ENCODE results near the gene TTLL13. TPM values are rescaled to one million over a fixed set of nuclear protein-coding genes. Genes with fewer than 3 reads are reported as not detected.

TTLL13 gene
- total and polyA plus RNA-seq, 9 of the 15 experiments (the other 6 are each of a cell fraction or from before 2014, with no cell fraction given) = 0.05 to 0.24 (median 0.11) TPM; not detected in 1

- Histone ChIP-seq H3K36me3 (ENCODE audit: control insufficient read depth, insufficient read depth, low read length) (peaks cover 69% of the 10 kb centered on the region; the same call in 2 of the 3 replicates), H3K4me3 (no peak overlapping the region), H3K4me1 (replicated peaks in 1 of 2; ENCODE audit: control insufficient read depth in 2 of 2, insufficient read depth in 2 of 2, low read length in 2 of 2) (peaks cover 10 to 40% of the 10 kb centered on the region in 2 experiments; a peak in 4 of 5 replicates), H3K9me1 (ENCODE audit: control insufficient read depth, insufficient read depth, low read length) (no peaks in the 10 kb centered on the region), H2AFZ (ENCODE audit: low read depth, low read length) (no peak overlapping the region), H3K9ac (ENCODE audit: insufficient read depth in 1 of 2, low read depth in 2 of 2, low read length in 2 of 2) (no peak overlapping the region), H3K79me2 (ENCODE audit: control insufficient read depth, insufficient read depth, low read length) (peaks cover 49% of the 10 kb centered on the region), H3K4me2 (ENCODE audit: insufficient read depth, low read length) (no peak overlapping the region), H3K9me3 (replicated peaks; ENCODE audit: control insufficient read depth, insufficient read depth, low read depth, low read length) (no peaks in the 10 kb centered on the region), H3K27me3 (ENCODE audit: control insufficient read depth in 2 of 2, insufficient read depth in 2 of 2, low read length in 2 of 2) (no peaks in the 10 kb centered on the region), H4K20me1 (replicated peaks; ENCODE audit: control insufficient read depth, insufficient read depth, low read length) (peaks cover 1% of the 10 kb centered on the region), H3K27ac (ENCODE audit: extremely low read depth, low read depth, low read length) (no peak overlapping the region)
- intact Hi-C loops (cut with micrococcal nuclease) (no loop called here), in situ Hi-C loops (cut with MboI) (loop anchor here (5.0 kb wide), 1 partner anchor 52 kb away; no protein-coding TSS in a partner anchor)
- WGBS (ENCODE audit: insufficient coverage, low coverage, missing lambda C conversion rate) = 85% methylated on average over 8 of the region's 8 CpGs
- POLR2A ChIA-PET = interaction anchor here (0.6 to 1.0 kb wide), 3 partner anchors 12 to 22 kb away, joined by 3 to 5 read pairs (median 4); partner anchors contain the start of genes CIB1 and GDPGP1
- DNase-seq (ENCODE audit: extremely low read depth in 1 of 4, low spot score in 3 of 4) = no peak
- peak; percentile 35 for FAIRE-seq
- CTCF ChIA-PET (ENCODE audit: low intra/inter-chr PET ratio) = no interaction called here
- no TSS peak for BruUV-seq (replicated peaks)
- TF ChIP-seq MYBL2 (IDR thresholded peaks at IDR 0.05; ENCODE audit: low read depth) (no peak), MYBL2 (CRISPR knock-in tag; IDR thresholded peaks at IDR 0.05; ENCODE audit: borderline replicate concordance) (no peak), FOXP1 (CRISPR knock-in tag; IDR thresholded peaks at IDR 0.05) (no peak), HDAC8 (tag; IDR thresholded peaks at IDR 0.05) (no peak), PKNOX1 (IDR thresholded peaks at IDR 0.05) (no peak), TFAP4 (CRISPR knock-in tag; IDR thresholded peaks at IDR 0.05; ENCODE audit: borderline replicate concordance) (0 out of 2 replicates have a peak, but pooled peaks have one; percentile 34), CTCF (IDR thresholded peaks at IDR 0.05 in 2 of 3, conservative IDR thresholded peaks at IDR 0.05 in 1 of 3; ENCODE audit: insufficient read depth in 2 of 3, low read depth in 1 of 3, low read length in 3 of 3) (peak in 2 of 3 experiments; percentile 34 to 36; a peak in 4 of 6 replicates), ZNF384 (IDR thresholded peaks at IDR 0.05; ENCODE audit: low read depth, low read length) (peak; percentile 2; the same call in 1 of the 2 replicates)
- ATAC-seq = peak; percentile 58
These were observed 34.7 kb upstream of the TTLL13 start for GRCh38 chr15:90214553-90215196.

Measured in K562 (cell line).